NCI-H2107 treated with DMSO at 0.1 percent for 48 hours (cell line): ENCODE measurements around the gene DDX19B.
"Not testable (repeated sequence)": the region's sequence is repeated elsewhere in the genome, so short reads cannot be mapped to it uniquely, and the experiment has no call there.

Experiments
- DNase-seq: peaks from one replicate; lab custom pipeline; 2025; ENCODE audit not compliant: unreplicated experiment; lab: John Stamatoyannopoulos, UW

The DDX19B gene

DNA sequence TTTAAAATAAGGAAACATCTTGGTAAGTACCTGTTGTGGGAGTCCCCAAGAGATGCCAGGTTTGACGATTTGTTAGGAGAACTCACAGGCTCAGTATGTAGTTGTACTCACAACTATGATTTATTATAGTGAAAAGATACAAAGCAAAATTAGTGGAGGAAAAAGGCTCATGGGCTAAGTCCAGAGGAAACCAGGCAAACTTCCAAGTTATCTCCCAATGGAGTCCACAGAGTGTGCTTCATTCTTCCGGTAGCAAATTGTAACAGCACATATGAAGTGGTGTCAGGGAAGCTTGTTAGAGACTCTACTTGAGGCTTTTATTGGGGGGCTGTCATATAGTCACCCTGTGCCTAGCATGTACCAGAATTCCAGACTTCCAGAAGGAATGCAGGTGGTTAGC, 50.0 kb downstream of the DDX19B start:
- DNase-seq, result no peak

DNA sequence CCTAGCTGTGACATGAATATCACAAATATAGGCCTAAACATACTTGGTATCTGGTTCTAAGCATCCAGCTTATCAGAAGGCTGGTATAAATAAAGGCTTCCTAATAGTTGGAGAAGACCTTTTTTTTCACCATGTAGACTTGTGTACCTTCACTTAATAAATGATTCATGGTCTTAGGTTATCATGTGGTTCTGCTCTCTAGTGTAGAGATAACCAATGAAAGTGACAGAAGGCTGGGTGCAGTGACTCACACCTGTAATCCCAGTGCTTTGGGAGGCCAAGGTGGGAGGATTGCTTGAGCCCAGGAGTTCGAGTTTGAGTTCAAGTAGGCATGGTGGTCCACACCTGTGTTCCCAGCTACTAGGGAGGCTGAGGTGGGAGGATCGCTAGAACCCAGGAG, 50.8 kb downstream of the DDX19B start:
- no peak for DNase-seq

DNA sequence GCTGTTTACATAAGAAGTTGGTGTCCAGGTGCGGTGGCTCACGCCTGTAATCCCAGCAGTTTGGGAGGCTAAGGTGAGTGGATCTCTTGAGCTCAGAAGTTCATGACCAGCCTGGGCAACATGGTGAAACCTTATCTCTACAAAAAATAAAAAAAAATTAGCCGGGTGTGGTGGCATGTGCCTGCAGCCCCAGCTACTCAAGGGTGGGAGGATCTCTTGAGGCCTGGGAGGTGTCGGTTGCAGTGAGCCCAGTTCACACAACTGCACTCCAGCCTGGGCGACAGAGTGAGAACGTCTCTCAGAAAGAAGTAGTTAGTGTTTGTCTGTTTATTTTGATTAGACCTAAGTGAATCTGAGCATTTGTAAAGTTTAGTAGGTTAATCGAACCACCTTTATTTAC, 60.6 kb downstream of the DDX19B start:
- DNase-seq, result no peak

DNA sequence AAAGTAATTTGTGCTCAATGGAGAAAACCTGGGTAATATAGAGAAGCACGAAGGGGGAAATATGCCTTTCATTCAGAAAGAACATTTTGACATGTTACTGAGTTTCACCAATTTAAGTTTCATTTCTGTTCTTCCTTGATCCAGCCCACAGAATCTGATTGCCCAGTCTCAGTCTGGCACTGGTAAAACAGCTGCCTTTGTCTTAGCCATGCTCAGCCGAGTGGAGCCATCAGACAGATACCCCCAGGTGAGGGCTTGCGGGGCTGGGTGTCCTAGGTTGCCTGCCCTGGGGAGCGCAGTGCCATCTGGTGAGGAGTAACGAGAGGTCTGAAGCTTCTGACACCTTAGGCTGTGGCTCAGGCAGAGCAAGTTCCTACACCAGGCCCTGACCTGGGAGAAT, 65.4 kb downstream of the DDX19B start:
- no peak for DNase-seq

DNA sequence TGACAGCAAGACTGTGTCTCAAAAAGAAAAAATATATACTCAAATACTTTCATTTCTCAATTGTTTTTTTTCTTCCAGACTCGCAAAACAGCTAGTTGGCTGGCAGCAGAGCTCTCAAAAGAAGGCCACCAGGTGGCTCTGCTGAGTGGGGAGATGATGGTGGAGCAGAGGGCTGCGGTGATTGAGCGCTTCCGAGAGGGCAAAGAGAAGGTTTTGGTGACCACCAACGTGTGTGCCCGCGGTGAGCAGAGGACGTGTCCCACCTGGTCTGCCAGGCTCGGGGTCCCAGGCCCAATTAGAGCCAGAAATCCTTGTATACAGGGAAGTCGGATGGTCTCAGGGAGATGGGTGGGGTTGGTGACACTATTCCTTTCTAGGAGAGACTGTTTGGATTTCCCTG, 71.2 kb downstream of the DDX19B start:
- not testable (repeated sequence) for DNase-seq

DNA sequence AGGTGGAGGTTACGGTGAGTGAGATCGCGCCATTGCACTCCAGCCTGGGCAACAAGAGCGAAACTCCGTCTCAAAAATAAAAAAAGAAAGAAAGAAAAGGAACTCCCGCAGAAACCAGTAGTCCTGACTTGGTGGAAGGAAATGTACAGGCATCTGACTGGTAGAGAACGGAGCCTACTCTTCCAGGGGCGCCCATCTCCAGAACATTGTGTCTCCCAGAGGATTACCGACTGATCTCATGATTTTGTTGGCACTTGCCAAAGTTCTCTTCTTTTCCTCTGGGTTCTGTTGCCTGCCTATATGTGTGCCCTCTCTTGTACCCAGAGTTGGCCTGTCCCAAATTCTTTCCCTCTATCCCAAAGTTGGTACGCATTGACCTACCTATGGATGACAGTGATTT, 71.9 kb downstream of the DDX19B start:
- no peak for DNase-seq

DNA sequence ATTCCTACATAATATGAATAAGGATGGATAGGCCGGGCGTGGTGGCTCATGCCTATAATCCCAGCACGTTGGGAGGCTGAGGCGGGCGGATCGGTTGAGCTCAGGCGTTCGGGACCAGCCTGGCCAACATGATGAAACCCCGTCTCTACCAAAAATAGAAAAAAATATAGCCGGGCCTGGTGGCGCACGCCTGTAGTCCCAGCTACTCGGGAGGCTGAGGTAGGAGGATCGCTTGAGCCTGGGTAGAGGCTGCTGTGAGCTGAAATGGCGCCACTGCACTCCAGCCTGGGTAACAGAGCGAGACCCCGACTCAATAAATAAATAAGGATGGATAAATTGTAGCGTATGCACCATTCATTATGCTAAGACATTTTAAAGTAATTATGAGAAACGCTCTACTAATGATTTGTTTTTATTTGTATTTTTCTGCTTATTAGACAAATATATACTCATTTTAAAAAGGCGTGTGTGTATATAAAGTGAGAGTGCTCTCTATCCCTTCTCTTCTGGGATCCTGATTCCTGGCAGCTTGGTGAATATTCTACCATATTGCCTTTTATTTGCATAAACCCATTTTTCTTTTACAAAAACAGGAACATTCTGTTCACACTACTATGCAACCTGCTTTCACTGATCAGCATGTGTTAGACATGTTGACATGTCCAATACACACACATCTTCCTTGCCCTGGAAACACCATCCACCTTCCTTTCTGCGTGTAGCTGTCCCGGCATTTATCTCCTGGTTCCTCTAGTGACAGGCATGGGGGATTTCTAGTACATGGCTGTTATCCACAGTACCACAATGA, 74.1 kb downstream of the DDX19B start:
- DNase-seq, result no peak

DNA sequence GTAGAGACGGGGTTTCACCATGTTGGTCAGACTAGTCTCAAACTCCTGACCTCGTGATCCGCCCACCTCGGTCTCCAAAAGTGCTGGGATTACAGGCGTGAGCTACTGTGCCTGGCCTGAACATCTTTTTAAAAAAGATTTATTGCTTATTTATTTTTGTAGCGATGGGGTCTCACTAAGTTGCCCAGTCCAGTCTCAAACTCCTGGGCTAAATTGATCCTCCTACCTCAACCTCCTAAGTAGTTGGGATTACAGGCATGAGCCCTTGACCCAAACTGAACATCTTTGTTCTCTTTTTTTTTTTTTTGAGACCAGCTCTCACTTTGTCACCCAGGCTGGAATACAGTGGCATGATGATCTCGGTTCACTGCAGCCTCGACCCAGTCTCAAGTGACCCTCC, 75.2 kb downstream of the DDX19B start:
- DNase-seq, result no peak

DNA sequence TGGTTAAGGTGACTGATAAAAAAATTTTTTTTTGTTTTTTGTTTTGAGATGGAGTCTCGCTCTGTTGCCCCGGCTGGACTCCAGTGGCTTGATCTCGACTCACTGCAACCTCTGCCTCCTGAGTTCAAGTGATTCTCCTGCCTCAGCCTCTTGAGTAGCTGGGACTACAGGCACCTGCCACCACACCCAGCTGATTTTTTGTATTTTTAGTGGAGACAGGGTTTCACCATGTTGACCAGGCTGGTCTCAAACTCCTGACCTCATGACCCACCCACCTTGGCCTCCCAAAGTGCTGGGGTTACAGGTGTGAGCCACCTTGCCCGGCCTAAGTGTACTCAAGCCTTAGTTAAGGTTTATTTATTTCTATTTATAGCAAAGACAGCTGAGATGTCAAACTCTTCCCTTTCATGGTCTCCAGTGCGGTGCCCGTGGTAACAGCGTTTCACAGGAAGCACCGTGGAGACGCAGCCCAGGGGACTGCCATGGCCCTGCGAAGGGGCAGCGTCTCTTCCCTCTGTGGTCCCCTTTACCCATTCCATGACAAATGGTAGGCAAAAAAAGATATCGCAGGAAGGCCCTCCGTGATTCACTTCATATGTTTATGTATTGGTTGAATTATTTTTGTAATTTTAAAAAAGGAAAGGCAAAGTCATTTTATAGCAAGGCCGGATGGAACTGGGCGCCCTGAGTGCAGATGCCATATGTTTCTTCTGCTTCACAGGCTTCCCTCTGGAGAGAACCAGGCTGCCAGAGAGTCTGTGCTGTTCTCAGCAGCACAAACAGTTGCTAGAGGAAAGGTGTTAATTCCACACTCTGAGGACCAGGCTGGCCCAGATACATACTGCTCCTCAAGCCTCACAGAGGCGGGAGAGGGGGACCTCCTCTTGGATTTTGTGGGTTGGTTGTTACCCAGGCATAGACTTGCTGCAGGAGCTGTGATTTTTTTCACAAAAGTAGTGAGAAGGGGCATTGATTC, 76.9 kb downstream of the DDX19B start:
- no peak for DNase-seq

DNA sequence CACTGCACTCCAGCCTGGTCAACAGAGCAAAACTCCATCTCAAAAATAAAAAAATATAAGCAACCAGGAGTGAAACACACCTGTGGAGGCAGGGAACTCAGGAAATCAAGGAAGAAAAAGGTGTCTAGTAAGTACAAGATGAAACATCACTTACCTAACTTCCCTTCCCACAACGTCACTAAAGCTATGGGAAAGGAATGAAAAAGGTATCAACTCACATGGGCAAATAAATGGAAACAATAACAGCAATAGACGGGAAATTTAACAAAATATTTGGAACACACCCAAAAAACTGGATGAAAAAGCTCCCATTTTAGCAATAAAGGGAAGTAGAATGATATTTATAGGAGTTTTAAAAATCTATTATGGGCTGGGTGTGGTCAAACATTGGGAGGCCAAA, 78.8 kb downstream of the DDX19B start:
- DNase-seq, result no peak

DNA sequence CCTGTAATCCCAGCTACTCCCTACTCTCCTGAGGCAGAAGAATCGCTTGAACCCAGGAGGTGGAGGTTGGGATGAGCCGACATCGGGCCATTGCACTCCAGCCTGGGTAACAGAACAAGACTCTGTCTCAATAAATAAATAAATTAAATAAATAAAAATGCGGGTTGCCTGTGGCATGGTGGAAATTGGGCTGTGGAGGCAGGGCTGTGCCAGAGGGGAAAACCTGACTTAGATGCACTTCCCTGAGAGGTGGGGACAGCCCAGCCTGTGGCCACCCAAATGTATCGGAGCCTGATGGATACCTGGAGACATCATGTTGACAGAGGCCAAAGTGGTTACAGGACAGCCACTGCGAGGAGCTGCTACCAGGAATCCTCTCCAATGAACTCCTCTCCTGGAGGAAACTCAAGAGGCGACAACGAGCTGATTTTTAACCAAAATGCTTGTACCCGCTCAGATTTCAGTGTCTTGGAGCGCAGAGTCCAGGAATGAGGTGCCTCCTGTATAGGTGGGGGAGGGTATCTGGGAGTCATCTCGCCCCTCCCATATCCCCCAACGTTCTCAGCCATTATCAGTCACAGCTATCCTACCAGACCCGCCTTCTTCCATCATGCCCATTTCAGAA, 80.0 kb downstream of the DDX19B start:
- DNase-seq, result no peak

DNA sequence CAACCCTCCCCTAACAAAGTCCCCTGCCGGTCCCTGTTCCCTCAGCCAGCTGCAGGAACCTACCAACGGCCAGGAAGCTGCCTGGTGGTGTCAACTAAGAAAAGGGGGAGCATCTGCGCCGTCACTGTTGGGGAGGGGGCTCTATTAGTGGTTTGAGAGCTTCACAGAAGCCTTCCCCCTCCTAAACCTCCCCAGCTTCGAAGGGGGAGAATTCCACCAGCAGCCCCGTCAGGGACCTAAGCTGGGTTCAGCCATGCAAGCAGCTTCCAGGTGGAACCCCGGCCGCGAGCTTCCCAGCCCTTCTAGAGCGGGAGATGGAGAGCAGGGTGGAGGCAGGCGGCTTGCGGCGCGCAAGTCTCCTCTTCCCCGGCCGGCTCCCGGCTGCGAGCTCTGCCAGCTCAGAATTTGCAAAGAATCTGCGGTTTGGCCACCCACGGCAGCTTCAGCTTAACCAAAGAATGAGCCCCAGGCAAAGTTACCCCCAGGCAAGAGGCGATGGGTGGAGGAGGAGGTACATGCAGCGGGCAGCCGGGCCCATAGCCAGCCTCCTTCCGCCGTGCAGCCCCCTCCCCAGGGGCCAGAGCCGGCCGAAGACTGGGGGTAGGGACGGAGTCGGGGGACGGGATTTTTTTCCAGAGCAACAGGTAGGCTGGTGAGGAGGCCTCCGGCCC, 81.4 kb downstream of the DDX19B start:
- DNase-seq, result peak; percentile 69

DNA sequence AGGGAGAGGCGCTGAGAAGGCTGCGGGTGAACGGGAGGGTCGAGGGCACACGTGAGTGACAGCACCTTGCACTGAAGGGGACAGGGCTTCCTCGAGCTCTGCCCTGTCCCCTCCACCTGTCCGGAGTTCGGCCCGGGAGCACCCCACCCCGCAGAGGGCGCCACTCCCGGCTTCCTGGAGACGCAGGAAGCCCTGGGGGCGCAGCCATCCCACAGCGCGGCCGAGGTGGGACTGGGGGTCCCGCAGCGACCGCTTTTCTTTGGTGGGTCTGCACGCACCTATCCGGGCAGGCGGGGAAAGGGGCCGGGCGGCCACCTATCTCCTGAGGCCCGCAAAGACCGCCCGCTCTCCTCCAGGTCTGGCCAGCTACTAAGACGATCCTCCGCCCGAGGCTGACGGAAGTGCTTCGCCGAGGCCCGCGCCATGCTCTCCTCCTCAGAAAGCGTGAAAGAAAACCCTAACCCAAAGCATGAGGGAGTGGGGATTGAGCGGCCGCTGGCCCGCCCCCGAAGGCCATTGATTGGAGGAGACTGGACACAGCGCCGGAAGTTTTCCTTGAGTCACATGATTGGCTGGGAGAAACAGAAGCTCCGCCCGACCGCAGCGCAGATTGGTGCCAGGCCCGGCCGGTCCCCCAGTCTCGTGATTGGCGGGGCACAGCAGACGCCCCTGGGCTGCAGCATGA, 82.1 kb downstream of the DDX19B start:
- DNase-seq, result peak; percentile 97

DNA sequence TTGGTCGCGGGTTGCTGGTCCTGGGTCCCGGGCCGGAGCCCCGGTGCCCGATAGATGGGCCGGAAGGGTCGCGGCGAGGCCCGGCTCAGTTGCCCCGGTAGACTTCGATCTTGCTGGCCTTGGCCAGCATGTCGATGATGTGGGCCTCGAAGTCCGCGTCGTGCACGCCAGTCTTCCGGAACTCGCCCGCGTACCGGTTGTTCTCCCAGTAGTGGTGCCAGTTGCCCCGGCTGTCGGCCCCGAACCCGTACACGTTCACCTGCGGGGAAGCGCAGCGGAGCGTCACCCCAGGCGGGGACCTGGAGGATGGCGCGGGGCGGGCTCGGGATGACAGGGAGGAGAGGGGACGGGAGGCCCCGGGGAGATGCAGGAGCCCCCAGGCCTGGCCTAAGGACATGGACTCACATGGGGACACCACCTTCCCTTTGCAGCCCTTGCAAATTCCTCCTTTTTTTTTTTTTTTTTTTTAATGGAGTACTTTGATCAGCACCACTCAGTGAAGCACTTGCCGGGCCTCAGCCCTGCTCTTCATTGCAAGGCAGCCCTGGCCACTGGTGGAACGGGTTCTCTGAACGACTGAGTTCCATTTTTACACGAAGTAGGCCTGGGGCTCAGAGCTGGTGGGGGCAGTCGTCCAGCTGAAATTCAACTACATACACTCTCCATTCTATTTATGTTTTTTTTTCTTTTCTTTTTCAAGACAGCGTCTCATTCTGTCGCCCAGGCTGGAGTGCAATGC, 82.8 kb downstream of the DDX19B start:
- no peak for DNase-seq

DNA sequence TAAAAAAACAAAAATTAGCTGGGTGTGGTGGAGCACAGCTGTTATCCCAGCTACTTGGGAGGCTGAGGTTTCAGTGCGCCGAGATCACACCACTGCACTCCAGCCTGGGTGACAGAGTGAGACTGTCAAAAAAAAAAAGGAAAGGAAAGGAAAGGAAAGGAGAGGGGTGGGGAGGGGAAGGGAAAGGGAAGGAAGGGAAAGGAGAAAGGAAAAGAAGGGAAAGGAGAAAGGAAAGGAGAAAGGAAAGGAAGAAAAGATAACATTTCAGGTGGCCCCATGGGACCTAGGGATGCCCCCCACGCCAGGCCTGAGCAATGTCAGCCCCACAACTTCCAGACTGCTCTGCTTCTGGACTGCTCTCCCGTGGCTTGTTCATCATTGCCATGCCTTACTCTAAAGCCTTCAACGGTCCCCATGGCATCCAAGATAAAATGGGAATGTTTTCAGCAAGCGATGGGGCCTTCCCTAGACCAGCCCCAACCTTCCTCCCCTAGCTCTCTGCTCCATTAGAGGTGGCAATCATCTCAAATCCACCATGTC, 84.5 kb downstream of the DDX19B start:
- no peak for DNase-seq
